H1 (cell line): ENCODE results near the gene SLC6A20. TPM values are rescaled to one million over a fixed set of nuclear protein-coding genes. Genes with fewer than 3 reads are reported as not detected.

Experiments
- CTCF ChIA-PET: fragments of 300-600 bp; sonication (Branson Sonifier 250); formaldehyde crosslinking; loops from one replicate; lab custom pipeline; 2021; ENCODE audit not compliant: partially characterized antibody; lab: Charles Lee
- POLR2A ChIA-PET: fragments of 300-600 bp; sonication (Branson Sonifier 250); formaldehyde crosslinking; loops from one replicate; lab custom pipeline; 2021; ENCODE audit warnings: inconsistent platforms; ENCODE audit not compliant: partially characterized antibody; lab: Charles Lee
- DNase-seq, 2 experiments: peaks; one replicate each; pipeline versions ENCODE4 v3.0.0 to v3.0.0-alpha.2; 2010 to 2022; ENCODE audit warnings: low spot score in 2 of 2, low read depth in 1 of 2, mixed read lengths in 1 of 2
- FAIRE-seq: peaks from 2 replicates; lab custom pipeline; 2011; peaks lifted over from hg19 to GRCh38; lab: Jason Lieb, UNC
- H2AFZ ChIP-seq: 2 replicates; pipeline ENCODE4 v1.8.1; 2012; ENCODE audit warnings: low read length, inconsistent platforms
- H2AK5ac ChIP-seq: 2 replicates; pipeline ENCODE4 v1.6.1; 2013; ENCODE audit warnings: low read depth, low read length
- H2BK120ac ChIP-seq: replicated peaks from 2 replicates; pipeline ENCODE3; 2013; ENCODE audit warnings: low read depth, low read length, inconsistent platforms
- H2BK12ac ChIP-seq: 2 replicates; pipeline ENCODE4 v1.6.1; 2013; ENCODE audit warnings: low read depth, low read length
- H2BK15ac ChIP-seq: 2 replicates; pipeline ENCODE4 v1.6.1; 2013; ENCODE audit warnings: low read length
- H2BK20ac ChIP-seq: 2 replicates; pipeline ENCODE4 v1.6.1; 2013; ENCODE audit warnings: low read length
- H2BK5ac ChIP-seq: 2 replicates; pipeline ENCODE4 v1.6.1; 2013; ENCODE audit warnings: low read depth, low read length
- H3K14ac ChIP-seq: 2 replicates; pipeline ENCODE4 v1.6.1; 2013; ENCODE audit warnings: inconsistent platforms; ENCODE audit not compliant: insufficient read length
- H3K18ac ChIP-seq: 2 replicates; pipeline ENCODE4 v1.6.1; 2013; ENCODE audit warnings: low read length; ENCODE audit errors: extremely low read depth
- H3K23ac ChIP-seq: 2 replicates; pipeline ENCODE4 v1.6.1; 2013; ENCODE audit warnings: inconsistent platforms; ENCODE audit not compliant: insufficient read length
- H3K23me2 ChIP-seq: 2 replicates; pipeline ENCODE4 v1.6.1; 2013; ENCODE audit warnings: low read depth, low read length
- H3K27ac ChIP-seq: 2 replicates; pipeline ENCODE4 v1.6.1; 2011; ENCODE audit warnings: low read depth, low read length, inconsistent platforms
- H3K27me3 ChIP-seq, 4 experiments: replicated peaks in 1 of 4; 1 replicate in 1 of 4; 2 replicates in 3 of 4; pipeline versions ENCODE4 v1.6.1 to v1.8.1; 2011 to 2013; ENCODE audit warnings: low read length in 3 of 4, mild to moderate bottlenecking in 3 of 4, inconsistent platforms in 2 of 4, mixed read lengths in 2 of 4, moderate library complexity in 1 of 4; ENCODE audit not compliant: control insufficient read depth in 3 of 4, insufficient read depth in 3 of 4; ENCODE audit errors: extremely low read depth in 1 of 4
- H3K36me3 ChIP-seq, 4 experiments: 2 replicates each; pipeline versions ENCODE4 v1.6.1 to v1.8.1; 2011 to 2013; ENCODE audit warnings: mild to moderate bottlenecking in 4 of 4, low read length in 3 of 4, moderate library complexity in 2 of 4, control low read depth in 1 of 4, inconsistent platforms in 1 of 4; ENCODE audit not compliant: insufficient read depth in 4 of 4, control insufficient read depth in 2 of 4
- H3K4ac ChIP-seq: replicated peaks from 2 replicates; pipeline ENCODE3; 2013; ENCODE audit warnings: low read length, low read depth, mixed read lengths, inconsistent platforms; ENCODE audit not compliant: insufficient read length
- H3K4me1 ChIP-seq, 4 experiments: replicated peaks in 1 of 4; 1 replicate in 1 of 4; 2 replicates in 3 of 4; pipeline versions ENCODE4 v1.6.1 to v1.8.1; 2011 to 2013; ENCODE audit warnings: low read length in 3 of 4, inconsistent platforms in 2 of 4, mixed read lengths in 1 of 4; ENCODE audit not compliant: insufficient read depth in 4 of 4, control insufficient read depth in 3 of 4
- H3K4me2 ChIP-seq, 2 experiments: 2 replicates each; pipeline versions ENCODE4 v1.6.1 to v1.8.1; 2011 to 2013; ENCODE audit warnings: low read depth in 2 of 2, low read length in 2 of 2, control low read depth in 1 of 2, inconsistent platforms in 1 of 2, mild to moderate bottlenecking in 1 of 2; ENCODE audit not compliant: insufficient read depth in 1 of 2
- H3K4me3 ChIP-seq, 4 experiments: fragments of 200-600, 300-600 bp in 1 of 4; sonication (generic), shearing (Covaris generic), sonication (Bioruptor Twin) in 1 of 4; 2 replicates each; pipeline versions ENCODE4 v1.5.1 to v1.8.1; 2011 to 2016; ENCODE audit warnings: low read length in 4 of 4, low read depth in 3 of 4, control low read depth in 2 of 4, inconsistent platforms in 2 of 4, mild to moderate bottlenecking in 2 of 4, mixed read lengths in 1 of 4, moderate library complexity in 1 of 4; ENCODE audit not compliant: insufficient read depth in 2 of 4; ENCODE audit errors: extremely low read depth in 1 of 4
- H3K56ac ChIP-seq: replicated peaks from 2 replicates; pipeline ENCODE3; 2013; ENCODE audit warnings: low read depth, mild to moderate bottlenecking, mixed read lengths, low read length, inconsistent platforms; ENCODE audit not compliant: insufficient read length
- H3K79me1 ChIP-seq: 2 replicates; pipeline ENCODE4 v1.6.1; 2013; ENCODE audit warnings: low read depth, low read length, control low read depth
- H3K79me2 ChIP-seq, 2 experiments: 2 replicates each; pipeline versions ENCODE4 v1.6.1 to v1.8.1; 2012 to 2013; ENCODE audit warnings: low read length in 2 of 2, mild to moderate bottlenecking in 2 of 2, inconsistent platforms in 1 of 2; ENCODE audit not compliant: insufficient read depth in 2 of 2, control insufficient read depth in 1 of 2
- H3K9ac ChIP-seq, 4 experiments: replicated peaks in 1 of 4; 1 replicate in 1 of 4; 2 replicates in 3 of 4; pipeline versions ENCODE4 v1.6.1 to v1.8.1; 2011 to 2013; ENCODE audit warnings: low read depth in 3 of 4, low read length in 3 of 4, control low read depth in 2 of 4, mild to moderate bottlenecking in 2 of 4, moderate library complexity in 2 of 4, inconsistent platforms in 1 of 4; ENCODE audit errors: extremely low read depth in 1 of 4
- H3K9me3 ChIP-seq, 2 experiments: 2 replicates each; pipeline versions ENCODE4 v1.6.1 to v1.8.1; 2012 to 2013; ENCODE audit warnings: mild to moderate bottlenecking in 2 of 2, moderate library complexity in 2 of 2, control low read depth in 1 of 2, inconsistent platforms in 1 of 2, low read depth in 1 of 2, low read length in 1 of 2, mixed read lengths in 1 of 2; ENCODE audit not compliant: insufficient read depth in 2 of 2
- H4K20me1 ChIP-seq, 2 experiments: replicated peaks in 1 of 2; 2 replicates each; pipeline versions ENCODE3 to v1.8.1; 2011 to 2013; ENCODE audit warnings: inconsistent platforms in 2 of 2, low read length in 2 of 2, mild to moderate bottlenecking in 1 of 2; ENCODE audit not compliant: insufficient read depth in 2 of 2, control insufficient read depth in 1 of 2
- H4K5ac ChIP-seq: 2 replicates; pipeline ENCODE4 v1.6.1; 2013; ENCODE audit warnings: low read length, low read depth, mixed read lengths, inconsistent platforms; ENCODE audit not compliant: insufficient read length
- H4K8ac ChIP-seq: 2 replicates; pipeline ENCODE4 v1.8.0; 2013; ENCODE audit warnings: mild to moderate bottlenecking, moderate library complexity, low read length, inconsistent platforms; ENCODE audit not compliant: insufficient read depth; ENCODE audit errors: extremely low read depth
- H4K91ac ChIP-seq: replicated peaks from 2 replicates; pipeline ENCODE3; 2013; ENCODE audit warnings: low read length, mixed read lengths, inconsistent platforms; ENCODE audit not compliant: insufficient read length
- CREB1 ChIP-seq: IDR thresholded peaks from 2 replicates; pipeline ENCODE4 v1.6.1; 2012; ENCODE audit warnings: inconsistent platforms
- EZH2 ChIP-seq: fragments of 200-600 bp; sonication (generic); IDR thresholded peaks from 2 replicates; pipeline ENCODE4 v1.7.1; 2012; ENCODE audit warnings: low read depth, mild to moderate bottlenecking, moderate library complexity, low read length, inconsistent platforms; ENCODE audit not compliant: severe bottlenecking
- SIN3A ChIP-seq, 2 experiments: IDR thresholded peaks in 1 of 2; conservative IDR thresholded peaks in 1 of 2; 2 replicates each; pipeline ENCODE4 v1.6.1; 2011 to 2012; ENCODE audit warnings: low read length in 2 of 2, improper control_type of control experiment in 1 of 2, low read depth in 1 of 2, mild to moderate bottlenecking in 1 of 2
- SIX5 ChIP-seq: IDR thresholded peaks from 2 replicates; pipeline ENCODE4 v1.6.1; 2011; ENCODE audit warnings: mild to moderate bottlenecking, low read depth, low read length
- WGBS, 2 experiments: shearing (Covaris generic) in 1 of 2; methylation state at CpG; one replicate each; pipeline versions ENCODE4 v1.1.6 to v1.1.7; 2013 to 2015; ENCODE audit warnings: low lambda C conversion rate in 2 of 2, mixed read lengths in 2 of 2, inconsistent platforms in 1 of 2, low coverage in 1 of 2, missing lambda C conversion rate in 1 of 2; ENCODE audit not compliant: insufficient replicate concordance in 2 of 2, insufficient coverage in 1 of 2, insufficient read length in 1 of 2; ENCODE audit errors: extremely low coverage in 1 of 2, missing lambda C conversion rate in 1 of 2; 5-methylcytosine and 5-hydroxymethylcytosine counted together
- polyA plus RNA-seq, 7 experiments: library from polyadenylated mRNA; depleted of rRNA in 3 of 7; stranded (reverse) in 5 of 7; unstranded in 2 of 7; fragments of >200 nt in 5 of 7; fragments of 200-250 nt in 2 of 7; gene quantifications; 1 replicate in 5 of 7; 2 replicates in 1 of 7; 4 replicates in 1 of 7; pipeline versions ENCODE4 v1.2.1 to v1.2.3, GENCODE V29; 2011 to 2013; ENCODE audit warnings: missing spikeins in 2 of 7, mixed read lengths in 2 of 7
- total RNA-seq: library from RNA; stranded (reverse); fragmentation: NEBNext Ultra II Directional; extraction: Animal tissue kit (Norgen Biotek cat#: 25700); gene quantifications from 2 replicates; pipeline ENCODE4 v1.2.1, GENCODE V29; 2021

SLC6A20 gene
- total and polyA plus RNA-seq, 2 of the 8 experiments (the other 6 are each of a cell fraction or from before 2014, with no cell fraction given): 0.05 TPM; not detected in 1

GRCh38 chr3:45793482-45794176, 2.7 kb downstream of the SLC6A20 start:
- Histone ChIP-seq H3K4me3 (no peak overlapping the region), H3K23ac (no peak overlapping the region), H3K23me2 (peaks cover 2% of the 10 kb centered on the region; the same call in 1 of the 2 replicates), H2AK5ac (no peak overlapping the region), H3K18ac (no peak overlapping the region), H3K9ac (no peak overlapping the region), H3K4ac (no peak overlapping the region), H3K27me3 (peaks cover 22 to 48% (median 41%) of the 10 kb centered on the region in 4 experiments), H2BK15ac (no peak overlapping the region), H3K36me3 (no peaks in the 10 kb centered on the region), H4K20me1 (peaks cover 0 to 2% of the 10 kb centered on the region in 2 experiments), H3K9me3 (0 out of 4 replicates have a peak, but pooled peaks cover 0 to 3% of the 10 kb centered on the region in 2 experiments), H2BK12ac (no peak overlapping the region), H2BK120ac (no peak overlapping the region), H3K79me2 (no peaks in the 10 kb centered on the region), H3K56ac (no peak overlapping the region), H2BK20ac (no peak overlapping the region), H3K4me1 (peaks cover 0 to 3% (median 0%) of the 10 kb centered on the region in 4 experiments; a peak in 2 of 7 replicates), H4K91ac (no peak overlapping the region), H4K8ac (no peak overlapping the region), H2BK5ac (no peak overlapping the region), H3K27ac (no peak overlapping the region), H4K5ac (no peak overlapping the region), H3K14ac (no peak overlapping the region), H2AFZ (no peak overlapping the region), H3K4me2 (no peak overlapping the region), H3K79me1 (no peaks in the 10 kb centered on the region)
- ChIA-PET CTCF (interaction anchor here (0.6 to 1.5 kb wide), 2 partner anchors 56 to 757 kb away, joined by 3 read pairs; no protein-coding TSS in a partner anchor), POLR2A (no interaction called here)
- 81% methylated on average over 9 of the region's 9 CpGs; no CpG with 5 or more reads in 1 of the 2 experiments for WGBS, 2 experiments
- DNase-seq: no peak
- FAIRE-seq: no peak
- no peak for TF ChIP-seq CREB1
- TF ChIP-seq SIN3A (conservative IDR thresholded peaks at IDR 0.05 in 1 of 2, IDR thresholded peaks at IDR 0.05 in 1 of 2; ENCODE audit: low read depth in 1 of 2, low read length in 2 of 2): no peak
- TF ChIP-seq EZH2: no peak
- no peak for TF ChIP-seq SIX5
